ENCODE data around the gene PTPRM.

Gene PTPRM

GRCh38 chr18:8402237-8402636 lies 835.1 kb downstream of the PTPRM start:
- H3K4me3 ChIP-seq (replicated peaks in 1 of 2; ENCODE audit: low read depth in 2 of 2, low read length in 2 of 2), result no peak overlapping the region
- TF ChIP-seq CTCF (IDR thresholded peaks at IDR 0.05; ENCODE audit: low read depth, low read length), result no peak
- no peak for DNase-seq (ENCODE audit: low read depth in 2 of 2)

GRCh38 chr18:8403713-8404112 lies 836.6 kb downstream of the PTPRM start:
- TF ChIP-seq CTCF (IDR thresholded peaks at IDR 0.05; ENCODE audit: low read depth, low read length), result no peak
- no peak for DNase-seq (ENCODE audit: low read depth in 2 of 2)
- H3K4me3 ChIP-seq (replicated peaks in 1 of 2; ENCODE audit: low read depth in 2 of 2, low read length in 2 of 2), result no peak overlapping the region

GRCh38 chr18:8406186-8406867 lies 839.2 kb downstream of the PTPRM start:
- no peak overlapping the region for H3K4me3 ChIP-seq (replicated peaks in 1 of 2; ENCODE audit: low read depth in 2 of 2, low read length in 2 of 2)
- DNase-seq (ENCODE audit: low read depth in 2 of 2), result peak; percentile 13 to 15
- no peak for TF ChIP-seq CTCF (IDR thresholded peaks at IDR 0.05; ENCODE audit: low read depth, low read length)

- TF ChIP-seq CTCF (IDR thresholded peaks at IDR 0.05; ENCODE audit: low read depth, low read length), result no peak
- no peak for DNase-seq (ENCODE audit: low read depth in 2 of 2)
These were observed 839.7 kb downstream of the PTPRM start for GRCh38 chr18:8406868-8407250.

GRCh38 chr18:8409151-8409550 lies 842.0 kb downstream of the PTPRM start:
- no peak overlapping the region for H3K4me3 ChIP-seq (replicated peaks in 1 of 2; ENCODE audit: low read depth in 2 of 2, low read length in 2 of 2)
- no peak for TF ChIP-seq CTCF (IDR thresholded peaks at IDR 0.05; ENCODE audit: low read depth, low read length)
- no peak for DNase-seq (ENCODE audit: low read depth in 2 of 2)

More at GRCh38 chr18:8406868-8407250, 839.7 kb downstream of the PTPRM start:
- no peak overlapping the region for H3K4me3 ChIP-seq (replicated peaks in 1 of 2; ENCODE audit: low read depth in 2 of 2, low read length in 2 of 2)

- TF ChIP-seq CTCF (IDR thresholded peaks at IDR 0.05; ENCODE audit: low read depth, low read length), result no peak
- H3K4me3 ChIP-seq (replicated peaks in 1 of 2; ENCODE audit: low read depth in 2 of 2, low read length in 2 of 2), result no peak overlapping the region
- DNase-seq (ENCODE audit: low read depth in 2 of 2), result no peak
These were observed 844.4 kb downstream of the PTPRM start for GRCh38 chr18:8411492-8411891.

GRCh38 chr18:8412117-8412516 lies 845.0 kb downstream of the PTPRM start:
- DNase-seq (ENCODE audit: low read depth in 2 of 2), result no peak
- TF ChIP-seq CTCF (IDR thresholded peaks at IDR 0.05; ENCODE audit: low read depth, low read length), result no peak
- no peak overlapping the region for H3K4me3 ChIP-seq (replicated peaks in 1 of 2; ENCODE audit: low read depth in 2 of 2, low read length in 2 of 2)
